Thoracic aorta (tissue), 2 donors: ENCODE measurements around the gene NECAB2. TPM values are rescaled to one million over a fixed set of nuclear protein-coding genes. Genes with fewer than 3 reads are reported as not detected.

ENCODE experiments used
- ATAC-seq: fragments of 150-250 bp; one replicate; pipeline ENCODE4 v1.8.0; 2017; ENCODE audit warnings: low read depth; ENCODE audit not compliant: insufficient number of reproducible peaks, low FRiP score
- DNase-seq: peaks from one replicate; pipeline ENCODE4 v3.0.0-alpha.2; 2020; ENCODE audit warnings: low spot score
- H3K27ac ChIP-seq, 2 donors: fragments of 200-600 bp; sonication (generic); 1 replicate in 1 of 2; 2 replicates in 1 of 2; pipeline ENCODE4 v1.5.1; 2016; ENCODE audit warnings: mild to moderate bottlenecking in 2 of 2, moderate library complexity in 2 of 2
- H3K27me3 ChIP-seq: fragments of 200-600 bp; sonication (generic); replicated peaks from 2 replicates; pipeline ENCODE4 v1.6.0; 2016; ENCODE audit warnings: mild to moderate bottlenecking; ENCODE audit not compliant: insufficient read depth
- H3K36me3 ChIP-seq: fragments of 200-600 bp; sonication (generic); one replicate; pipeline ENCODE4 v1.5.1; 2016
- H3K4me1 ChIP-seq, 2 donors: fragments of 200-600 bp; sonication (generic); 1 replicate in 1 of 2; 2 replicates in 1 of 2; pipeline versions ENCODE4 v1.5.1 to v1.6.0; 2016; ENCODE audit warnings: low read depth in 2 of 2, mild to moderate bottlenecking in 1 of 2; ENCODE audit not compliant: control insufficient read depth in 1 of 2
- H3K4me3 ChIP-seq: fragments of 200-600 bp; sonication (generic); 2 replicates; pipeline ENCODE4 v1.5.1; 2016; ENCODE audit warnings: mild to moderate bottlenecking
- H3K9me3 ChIP-seq: fragments of 200-600 bp; sonication (generic); 2 replicates; pipeline ENCODE4 v1.5.1; 2016
- CTCF ChIP-seq: fragments of 200-600 bp; sonication (generic); IDR thresholded peaks from one replicate; pipeline ENCODE4 v1.5.1; 2019; ENCODE audit warnings: antibody characterized with exemption
- total RNA-seq, 2 donors: library from RNA; depleted of rRNA; stranded (reverse); fragments of >200 nt; gene quantifications; one replicate each; pipeline versions ENCODE4 v1.1.0 to v1.2.3, GENCODE V29; 2016

The NECAB2 gene
- total RNA-seq, 2 donors from 2014 or later = not detected

GRCh38 chr16:83980794-83981193, 12.8 kb downstream of the NECAB2 start:
- TF ChIP-seq CTCF = no peak
- H3K36me3 ChIP-seq = no peaks in the 10 kb centered on the region

GRCh38 chr16:83981799-83982198, 13.8 kb downstream of the NECAB2 start:
- DNase-seq = no peak
- no peak for ATAC-seq
- Histone ChIP-seq H3K27ac (no peak overlapping the region), H3K4me1 (no peaks in the 10 kb centered on the region), H3K4me3 (no peak overlapping the region), H3K36me3 (no peaks in the 10 kb centered on the region), H3K27me3 (no peaks in the 10 kb centered on the region), H3K9me3 (no peaks in the 10 kb centered on the region)
- TF ChIP-seq CTCF = no peak

More at GRCh38 chr16:83980794-83981193, 12.8 kb downstream of the NECAB2 start:
- DNase-seq (no peak), ATAC-seq (no peak)
- H3K27me3 ChIP-seq = no peaks in the 10 kb centered on the region
- H3K27ac ChIP-seq = no peak overlapping the region
- H3K9me3 ChIP-seq = no peaks in the 10 kb centered on the region
- H3K4me1 ChIP-seq = no peaks in the 10 kb centered on the region
- H3K4me3 ChIP-seq = no peak overlapping the region

- H3K27ac ChIP-seq = no peak overlapping the region
- H3K36me3 ChIP-seq = no peaks in the 10 kb centered on the region
- DNase-seq = no peak
- H3K4me1 ChIP-seq = no peaks in the 10 kb centered on the region
- H3K27me3 ChIP-seq = no peaks in the 10 kb centered on the region
- ATAC-seq = no peak
- no peak overlapping the region for H3K4me3 ChIP-seq
- H3K9me3 ChIP-seq = no peaks in the 10 kb centered on the region
- TF ChIP-seq CTCF = no peak
Measured at GRCh38 chr16:83983491-83983890, 15.4 kb downstream of the NECAB2 start.

GRCh38 chr16:83989300-83989699, 21.3 kb downstream of the NECAB2 start:
- H3K36me3 ChIP-seq = no peaks in the 10 kb centered on the region
- H3K9me3 ChIP-seq = no peaks in the 10 kb centered on the region
- no peaks in the 10 kb centered on the region for H3K27me3 ChIP-seq
- ATAC-seq = no peak
- H3K4me3 ChIP-seq = no peak overlapping the region
- no peak for TF ChIP-seq CTCF
- no peak overlapping the region for H3K27ac ChIP-seq
- H3K4me1 ChIP-seq = no peaks in the 10 kb centered on the region
- DNase-seq = no peak

GRCh38 chr16:83990492-83990891, 22.4 kb downstream of the NECAB2 start:
- DNase-seq = no peak
- H3K27ac ChIP-seq = no peak overlapping the region
- no peaks in the 10 kb centered on the region for H3K36me3 ChIP-seq
- H3K4me1 ChIP-seq = no peaks in the 10 kb centered on the region
- no peaks in the 10 kb centered on the region for H3K27me3 ChIP-seq
- H3K4me3 ChIP-seq = no peak overlapping the region
- ATAC-seq = no peak
- TF ChIP-seq CTCF = no peak
- no peaks in the 10 kb centered on the region for H3K9me3 ChIP-seq
